ENCODE results near the gene TM9SF4.

The TM9SF4 gene

GRCh38 chr20:32203356-32204204 is 94.1 kb downstream of the TM9SF4 start:
- TF ChIP-seq CTCF (IDR thresholded peaks at IDR 0.05; ENCODE audit: insufficient read depth, low read length) = no peak
- TF ChIP-seq GABPA (IDR thresholded peaks at IDR 0.05; ENCODE audit: low read depth) = no peak
- no peak for TF ChIP-seq POLR2AphosphoS5 (IDR thresholded peaks at IDR 0.05; ENCODE audit: low read depth)
- no peak for TF ChIP-seq SPI1 (IDR thresholded peaks at IDR 0.05; ENCODE audit: borderline replicate concordance, low read depth)
- TF ChIP-seq, protein P1, sequence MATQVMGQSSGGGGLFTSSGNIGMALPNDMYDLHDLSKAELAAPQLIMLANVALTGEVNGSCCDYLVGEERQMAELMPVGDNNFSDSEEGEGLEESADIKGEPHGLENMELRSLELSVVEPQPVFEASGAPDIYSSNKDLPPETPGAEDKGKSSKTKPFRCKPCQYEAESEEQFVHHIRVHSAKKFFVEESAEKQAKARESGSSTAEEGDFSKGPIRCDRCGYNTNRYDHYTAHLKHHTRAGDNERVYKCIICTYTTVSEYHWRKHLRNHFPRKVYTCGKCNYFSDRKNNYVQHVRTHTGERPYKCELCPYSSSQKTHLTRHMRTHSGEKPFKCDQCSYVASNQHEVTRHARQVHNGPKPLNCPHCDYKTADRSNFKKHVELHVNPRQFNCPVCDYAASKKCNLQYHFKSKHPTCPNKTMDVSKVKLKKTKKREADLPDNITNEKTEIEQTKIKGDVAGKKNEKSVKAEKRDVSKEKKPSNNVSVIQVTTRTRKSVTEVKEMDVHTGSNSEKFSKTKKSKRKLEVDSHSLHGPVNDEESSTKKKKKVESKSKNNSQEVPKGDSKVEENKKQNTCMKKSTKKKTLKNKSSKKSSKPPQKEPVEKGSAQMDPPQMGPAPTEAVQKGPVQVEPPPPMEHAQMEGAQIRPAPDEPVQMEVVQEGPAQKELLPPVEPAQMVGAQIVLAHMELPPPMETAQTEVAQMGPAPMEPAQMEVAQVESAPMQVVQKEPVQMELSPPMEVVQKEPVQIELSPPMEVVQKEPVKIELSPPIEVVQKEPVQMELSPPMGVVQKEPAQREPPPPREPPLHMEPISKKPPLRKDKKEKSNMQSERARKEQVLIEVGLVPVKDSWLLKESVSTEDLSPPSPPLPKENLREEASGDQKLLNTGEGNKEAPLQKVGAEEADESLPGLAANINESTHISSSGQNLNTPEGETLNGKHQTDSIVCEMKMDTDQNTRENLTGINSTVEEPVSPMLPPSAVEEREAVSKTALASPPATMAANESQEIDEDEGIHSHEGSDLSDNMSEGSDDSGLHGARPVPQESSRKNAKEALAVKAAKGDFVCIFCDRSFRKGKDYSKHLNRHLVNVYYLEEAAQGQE (IDR thresholded peaks at IDR 0.05; ENCODE audit: insufficient replicate concordance, low read depth) = no peak
- DNase-seq (ENCODE audit: low read depth in 1 of 2, low spot score in 1 of 2) = no peak
- Histone ChIP-seq H3K27ac (replicated peaks) (no peak overlapping the region; the same call in 1 of the 2 replicates), H3K4me3 (replicated peaks; ENCODE audit: insufficient read depth, low read length) (no peak overlapping the region; the same call in 1 of the 2 replicates), H3K27me3 (ENCODE audit: insufficient read depth, poor library complexity, severe bottlenecking) (no peaks in the 10 kb centered on the region)

GRCh38 chr20:32204205-32205109 is 94.9 kb downstream of the TM9SF4 start:
- Histone ChIP-seq H3K27me3 (ENCODE audit: insufficient read depth, poor library complexity, severe bottlenecking) (no peaks in the 10 kb centered on the region), H3K4me3 (replicated peaks; ENCODE audit: insufficient read depth, low read length) (peak overlapping the region; percentile 32), H3K27ac (replicated peaks) (peak overlapping the region; percentile 89)
- no peak for DNase-seq (ENCODE audit: low read depth in 1 of 2, low spot score in 1 of 2)
- TF ChIP-seq GABPA (IDR thresholded peaks at IDR 0.05; ENCODE audit: low read depth) (no peak), SPI1 (IDR thresholded peaks at IDR 0.05; ENCODE audit: borderline replicate concordance, low read depth) (no peak), POLR2AphosphoS5 (IDR thresholded peaks at IDR 0.05; ENCODE audit: low read depth) (no peak), CTCF (IDR thresholded peaks at IDR 0.05; ENCODE audit: insufficient read depth, low read length) (no peak)
- TF ChIP-seq, protein P1 (IDR thresholded peaks at IDR 0.05; ENCODE audit: insufficient replicate concordance, low read depth) = no peak

GRCh38 chr20:32205110-32205842 is 95.8 kb downstream of the TM9SF4 start:
- DNase-seq (ENCODE audit: low read depth in 1 of 2, low spot score in 1 of 2) = peak; percentile 50 to 61
- Histone ChIP-seq H3K27ac (replicated peaks) (peak overlapping the region; percentile 89), H3K4me3 (replicated peaks; ENCODE audit: insufficient read depth, low read length) (peak overlapping the region; percentile 87), H3K27me3 (ENCODE audit: insufficient read depth, poor library complexity, severe bottlenecking) (no peaks in the 10 kb centered on the region)
- TF ChIP-seq, protein P1 (IDR thresholded peaks at IDR 0.05; ENCODE audit: insufficient replicate concordance, low read depth) = no peak
- TF ChIP-seq SPI1 (IDR thresholded peaks at IDR 0.05; ENCODE audit: borderline replicate concordance, low read depth) = peak; percentile 64; the same call in 1 of the 2 replicates

Measured in HL-60 (cell line).